Chondrocyte (in vitro differentiated cells): ENCODE results near the gene CCDC83. TPM values are rescaled to one million over a fixed set of nuclear protein-coding genes. Genes with fewer than 3 reads are reported as not detected.
"Not testable (repeated sequence)": the region's sequence is repeated elsewhere in the genome, so short reads cannot be mapped to it uniquely, and the experiment has no call there.

ENCODE experiments used
- DNase-seq: peaks from one replicate; pipeline ENCODE4 v3.0.0; 2021; ENCODE audit warnings: mixed read lengths, low spot score
- H3K27ac Mint-ChIP-seq: one replicate; pipeline ENCODE4 v1.8.0; 2021; ENCODE audit warnings: mild to moderate bottlenecking, moderate library complexity, mixed read lengths; ENCODE audit not compliant: unreplicated experiment
- H3K27me3 Mint-ChIP-seq: 2 replicates; pipeline ENCODE4 v1.8.0; 2021; ENCODE audit warnings: low read depth, mixed read lengths
- H3K36me3 Mint-ChIP-seq: 2 replicates; pipeline ENCODE4 v1.8.0; 2021; ENCODE audit warnings: low read depth, mixed read lengths
- H3K4me1 Mint-ChIP-seq: 2 replicates; pipeline ENCODE4 v1.8.0; 2021; ENCODE audit warnings: low read depth, mild to moderate bottlenecking, mixed read lengths
- H3K4me3 Mint-ChIP-seq: one replicate; pipeline ENCODE4 v1.8.0; 2021; ENCODE audit warnings: mild to moderate bottlenecking, moderate library complexity, mixed read lengths; ENCODE audit not compliant: unreplicated experiment
- H3K9me3 Mint-ChIP-seq: 2 replicates; pipeline ENCODE4 v1.8.0; 2021; ENCODE audit warnings: low read depth, mixed read lengths
- CTCF ChIP-seq: fragments of 200-600 bp; sonication (generic); IDR thresholded peaks from 2 replicates; pipeline ENCODE4 v1.5.0; 2021; ENCODE audit warnings: antibody characterized with exemption, mild to moderate bottlenecking, moderate library complexity
- total RNA-seq: library from RNA; stranded (reverse); gene quantifications from 3 replicates; pipeline ENCODE4 v1.2.1, GENCODE V29; 2021

Gene CCDC83
- total RNA-seq, 1 donor from 2014 or later, result not detected

- H3K27ac Mint-ChIP-seq, result no peak overlapping the region
- H3K4me3 Mint-ChIP-seq, result no peak overlapping the region
- peaks cover 68% of the 10 kb centered on the region for H3K4me1 Mint-ChIP-seq
- H3K27me3 Mint-ChIP-seq, result no peaks in the 10 kb centered on the region
- no peak for DNase-seq
- TF ChIP-seq CTCF, result no peak
- H3K9me3 Mint-ChIP-seq, result peaks cover 3% of the 10 kb centered on the region
- H3K36me3 Mint-ChIP-seq, result peaks cover 22% of the 10 kb centered on the region
These were observed 96.4 kb downstream of the CCDC83 start for GRCh38 chr11:85951428-85952107.

GRCh38 chr11:85952108-85952485, 96.9 kb downstream of the CCDC83 start:
- peaks cover 72% of the 10 kb centered on the region for H3K4me1 Mint-ChIP-seq
- not testable (repeated sequence) for H3K27me3 Mint-ChIP-seq, H3K4me3 Mint-ChIP-seq, DNase-seq, H3K9me3 Mint-ChIP-seq
- peak overlapping the region; percentile 36 for H3K27ac Mint-ChIP-seq
- H3K36me3 Mint-ChIP-seq, result peaks cover 24% of the 10 kb centered on the region

- no peak for DNase-seq
- peaks cover 3% of the 10 kb centered on the region for H3K9me3 Mint-ChIP-seq
- TF ChIP-seq CTCF, result no peak
These were observed 98.4 kb downstream of the CCDC83 start for GRCh38 chr11:85953491-85954143.

GRCh38 chr11:85955531-85955930, 100.3 kb downstream of the CCDC83 start:
- TF ChIP-seq CTCF, result no peak
- Mint-ChIP-seq H3K4me1 (peaks cover 61% of the 10 kb centered on the region), H3K4me3 (no peak overlapping the region), H3K9me3 (peaks cover 3% of the 10 kb centered on the region), H3K27ac (peak overlapping the region; percentile 88), H3K36me3 (peaks cover 40% of the 10 kb centered on the region), H3K27me3 (no peaks in the 10 kb centered on the region)
- no peak for DNase-seq

More at GRCh38 chr11:85953491-85954143, 98.4 kb downstream of the CCDC83 start:
- Mint-ChIP-seq H3K27ac (peak overlapping the region; percentile 36), H3K27me3 (no peaks in the 10 kb centered on the region), H3K4me1 (peaks cover 67% of the 10 kb centered on the region), H3K4me3 (no peak overlapping the region), H3K36me3 (peaks cover 33% of the 10 kb centered on the region)

- DNase-seq, result no peak
- H3K9me3 Mint-ChIP-seq, result no peaks in the 10 kb centered on the region
- H3K36me3 Mint-ChIP-seq, result peaks cover 47% of the 10 kb centered on the region
- H3K4me1 Mint-ChIP-seq, result peaks cover 72% of the 10 kb centered on the region
- TF ChIP-seq CTCF, result no peak
- H3K4me3 Mint-ChIP-seq, result no peak overlapping the region
- no peaks in the 10 kb centered on the region for H3K27me3 Mint-ChIP-seq
- peak overlapping the region; percentile 63 for H3K27ac Mint-ChIP-seq
These were observed 105.5 kb downstream of the CCDC83 start for GRCh38 chr11:85960678-85961077.
